Effector memory CD4-positive, alpha-beta T cell (primary cell): Measurements from ENCODE around the gene RPS29.

Experiments
- DNase-seq, 3 donors: peaks; one replicate each; pipeline ENCODE4 v3.0.0-alpha.2; 2020
- H3K27ac ChIP-seq: 2 replicates; pipeline ENCODE4 v1.7.0; 2013; ENCODE audit warnings: mild to moderate bottlenecking, low read length, moderate library complexity; ENCODE audit not compliant: insufficient read depth, poor library complexity, severe bottlenecking
- H3K27me3 ChIP-seq: replicated peaks from 2 replicates; pipeline ENCODE4 v1.7.0; 2013; ENCODE audit warnings: mild to moderate bottlenecking, low read length; ENCODE audit not compliant: insufficient read depth, control insufficient read depth, poor library complexity, severe bottlenecking
- H3K36me3 ChIP-seq: 2 replicates; pipeline ENCODE4 v1.7.0; 2013; ENCODE audit warnings: mild to moderate bottlenecking, low read length, moderate library complexity; ENCODE audit not compliant: control insufficient read depth, insufficient read depth
- H3K4me1 ChIP-seq: 2 replicates; pipeline ENCODE4 v1.7.0; 2013; ENCODE audit warnings: low read length, mild to moderate bottlenecking; ENCODE audit not compliant: control insufficient read depth, insufficient read depth, poor library complexity, severe bottlenecking
- H3K4me3 ChIP-seq: 2 replicates; pipeline ENCODE4 v1.7.0; 2013; ENCODE audit warnings: low read length, low read depth, mild to moderate bottlenecking; ENCODE audit not compliant: insufficient read depth, poor library complexity, severe bottlenecking
- H3K9me3 ChIP-seq: 2 replicates; pipeline ENCODE4 v1.7.0; 2013; ENCODE audit warnings: mild to moderate bottlenecking, low read length, moderate library complexity; ENCODE audit not compliant: control insufficient read depth
- total RNA-seq, 3 donors: gene quantifications; one replicate each; lab custom pipeline; 2026; lab: John Stamatoyannopoulos, UW

RPS29 gene
- total RNA-seq: 516 to 956 (median 629) reads per million in 3 donors

GRCh38 chr14:49585803-49586672 is at the start of gene RPS29:
Gene RPS29, minus strand, starts transcription at chr14:49586380. Its CDS starts 34 bp downstream, at chr14:49586346.
- H3K4me1 ChIP-seq: peaks cover 19% of the 10 kb centered on the region
- H3K27ac ChIP-seq: peak within 1 kb of the TSS; percentile 96
- DNase-seq: peak; percentile 97 to 98 (median 98)
- H3K27me3 ChIP-seq: no peaks in the 10 kb centered on the region
- no peaks in the 10 kb centered on the region for H3K9me3 ChIP-seq
- peak within 1 kb of the TSS; percentile 95 for H3K4me3 ChIP-seq
- peaks cover 26% of the 10 kb centered on the region for H3K36me3 ChIP-seq

DNA sequence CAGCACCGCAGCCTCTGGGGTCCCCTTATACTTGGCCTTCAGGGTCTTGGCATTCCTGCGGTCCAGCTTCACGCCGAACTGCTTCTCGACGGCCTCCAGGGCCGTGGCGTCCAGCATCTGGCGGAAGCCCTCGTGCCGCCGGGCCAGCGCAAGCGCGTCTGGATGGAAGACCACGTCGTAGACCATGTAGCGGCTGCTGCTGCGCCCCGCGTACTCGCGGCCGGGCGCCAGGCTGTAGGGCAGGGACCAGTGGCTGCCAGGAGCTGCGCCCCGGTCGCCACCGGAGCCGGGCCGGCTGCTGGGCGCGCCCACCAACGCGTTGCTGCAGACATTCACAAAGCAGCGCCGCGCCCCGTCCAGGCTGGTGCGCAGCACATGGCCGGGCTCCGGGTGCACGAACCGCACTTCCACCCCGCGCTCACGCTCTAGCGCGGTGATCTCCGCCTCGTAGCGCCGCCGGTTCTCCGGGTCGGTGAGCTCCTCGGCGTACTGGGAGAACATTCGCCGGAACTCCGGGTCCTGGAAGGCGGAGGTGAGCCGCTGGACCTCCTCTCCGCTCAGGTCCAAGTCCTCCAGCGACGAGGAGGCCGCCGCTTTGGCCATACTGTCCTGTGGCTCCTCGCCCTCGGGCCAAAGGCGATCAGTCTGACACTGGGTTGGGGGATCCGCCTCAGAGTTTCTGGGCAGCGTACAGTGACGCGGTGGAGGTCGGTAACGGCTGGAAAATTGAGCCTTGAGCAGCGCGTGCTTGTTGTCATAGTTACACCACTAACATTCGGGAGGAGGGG is 48.6 kb upstream of the RPS29 start, which contains the start of gene DNAAF2:
TSS of gene DNAAF2 (minus strand) at position 698 of the 788 bp plus-strand sequence. CDS start at position 603, 95 bp downstream.
- peak; percentile 61 to 65 (median 63) for DNase-seq
- Histone ChIP-seq H3K4me3 (peak within 1 kb of the TSS; percentile 95), H3K36me3 (no peaks in the 10 kb centered on the region), H3K4me1 (peaks cover 13% of the 10 kb centered on the region), H3K27ac (peak within 1 kb of the TSS; percentile 99), H3K27me3 (no peaks in the 10 kb centered on the region), H3K9me3 (no peaks in the 10 kb centered on the region)

GRCh38 chr14:49633640-49634546 is 47.7 kb upstream of the RPS29 start:
- peak overlapping the region; percentile 99 for H3K27ac ChIP-seq
- H3K4me3 ChIP-seq: peak overlapping the region; percentile 95
- H3K4me1 ChIP-seq: peaks cover 13% of the 10 kb centered on the region
- peak; percentile 87 to 90 (median 89) for DNase-seq
- H3K36me3 ChIP-seq: no peaks in the 10 kb centered on the region
- no peaks in the 10 kb centered on the region for H3K9me3 ChIP-seq
- H3K27me3 ChIP-seq: no peaks in the 10 kb centered on the region

DNA sequence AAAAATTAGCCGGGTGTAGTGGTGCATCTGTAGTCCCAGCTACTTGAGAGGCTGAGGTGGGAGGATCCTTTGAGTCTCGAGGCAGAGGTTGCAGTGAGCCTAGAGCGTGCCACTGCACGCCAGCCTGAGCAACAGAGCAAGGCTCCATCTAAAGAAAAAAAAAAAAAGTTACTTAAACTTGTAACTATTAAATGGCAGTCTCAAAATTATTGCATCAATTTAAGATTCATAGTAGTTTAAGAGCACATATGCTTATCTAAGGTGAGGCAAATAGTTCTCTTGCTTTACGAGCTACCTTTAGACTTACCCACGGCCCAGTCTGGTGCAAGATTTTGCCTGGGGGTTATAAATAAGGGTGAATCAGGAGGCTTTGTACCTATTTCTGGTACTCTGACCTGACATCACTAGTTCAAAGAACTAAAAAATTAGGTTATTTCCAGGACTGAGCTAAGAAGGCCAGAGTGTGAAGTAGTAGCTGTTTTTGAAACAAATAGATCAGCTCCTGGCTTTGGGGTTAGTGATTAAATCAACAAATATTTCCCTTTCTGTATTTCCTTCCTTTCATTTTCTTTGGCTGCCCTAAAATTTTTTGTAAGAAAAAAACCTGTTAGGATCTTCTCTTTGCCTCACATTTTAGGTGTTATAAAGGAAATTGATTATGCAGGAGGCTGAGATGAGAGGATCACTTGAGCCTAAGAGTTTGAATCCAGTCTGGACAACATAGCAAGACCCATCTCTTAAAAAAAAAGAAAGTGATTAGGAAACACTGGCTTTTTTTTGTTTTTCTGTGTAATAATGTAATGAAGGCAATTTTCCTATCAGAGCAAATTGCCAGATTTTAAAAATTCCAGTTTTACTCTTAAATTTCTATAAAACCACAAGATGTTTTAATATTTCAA is 38.0 kb upstream of the RPS29 start:
- peaks cover 19% of the 10 kb centered on the region for H3K4me1 ChIP-seq
- H3K9me3 ChIP-seq: no peaks in the 10 kb centered on the region
- H3K36me3 ChIP-seq: no peaks in the 10 kb centered on the region
- no peaks in the 10 kb centered on the region for H3K27me3 ChIP-seq
- peak overlapping the region; percentile 65 for H3K27ac ChIP-seq
- H3K4me3 ChIP-seq: peak overlapping the region; percentile 10
- peak; percentile 27 to 45 (median 34) for DNase-seq

DNA sequence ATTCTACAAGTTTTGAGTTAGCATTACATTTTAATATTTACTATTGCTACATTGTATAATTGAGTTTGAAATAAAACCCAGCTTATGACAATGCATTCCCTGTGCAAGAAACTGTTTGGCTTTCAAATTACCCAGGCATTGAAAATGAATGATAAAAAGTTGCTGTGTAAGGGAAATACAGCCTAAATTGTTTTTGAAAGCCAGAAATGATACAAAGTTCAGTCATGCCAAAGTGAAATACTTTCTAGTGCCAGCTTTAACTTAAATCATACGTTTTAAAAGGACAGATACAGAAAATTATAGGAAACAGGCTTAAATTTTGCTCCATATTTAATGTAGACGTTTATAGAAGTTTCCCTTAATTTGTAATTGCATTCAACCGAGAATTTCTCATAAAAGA is 37.2 kb upstream of the RPS29 start:
- peak overlapping the region; percentile 65 for H3K27ac ChIP-seq
- no peaks in the 10 kb centered on the region for H3K9me3 ChIP-seq
- peaks cover 1% of the 10 kb centered on the region for H3K36me3 ChIP-seq
- peaks cover 24% of the 10 kb centered on the region for H3K4me1 ChIP-seq
- peak overlapping the region; percentile 10 for H3K4me3 ChIP-seq
- no peak for DNase-seq
- no peaks in the 10 kb centered on the region for H3K27me3 ChIP-seq

GRCh38 chr14:49622022-49622607 is 35.9 kb upstream of the RPS29 start:
- Histone ChIP-seq H3K4me3 (peak overlapping the region; percentile 92), H3K9me3 (no peaks in the 10 kb centered on the region), H3K36me3 (peaks cover 9% of the 10 kb centered on the region), H3K27ac (peak overlapping the region; percentile 100), H3K27me3 (no peaks in the 10 kb centered on the region), H3K4me1 (peaks cover 24% of the 10 kb centered on the region)
- DNase-seq: no peak

- Histone ChIP-seq H3K27ac (peak overlapping the region; percentile 100), H3K27me3 (no peaks in the 10 kb centered on the region), H3K9me3 (no peaks in the 10 kb centered on the region), H3K4me3 (peak overlapping the region; percentile 92), H3K36me3 (peaks cover 9% of the 10 kb centered on the region), H3K4me1 (peaks cover 24% of the 10 kb centered on the region)
- DNase-seq: peak in 1 of 3 donors; percentile 9
Observed at GRCh38 chr14:49621114-49621881, 35.1 kb upstream of the RPS29 start.
